BLaER1 treated with 17β-estradiol and CSF1 and Interleukin-3, amounts not matched to agents 10 nM and 100 nM (cell line): ENCODE measurements around the gene BPHL.

Experiments
- H3K27ac ChIP-seq, 11 experiments: shearing (Covaris generic); formaldehyde crosslinking; 2 replicates each; pipeline ENCODE4 v1.8.1; 2022
- H3K27me3 ChIP-seq, 11 experiments: shearing (Covaris generic); formaldehyde crosslinking; 2 replicates each; pipeline ENCODE4 v1.8.1; 2022
- H3K36me3 ChIP-seq, 11 experiments: shearing (Covaris generic); formaldehyde crosslinking; 2 replicates each; pipeline ENCODE4 v1.8.1; 2022
- H3K4me1 ChIP-seq, 10 experiments: shearing (Covaris generic); formaldehyde crosslinking; 2 replicates each; pipeline ENCODE4 v1.8.1; 2022
- H3K4me2 ChIP-seq, 11 experiments: shearing (Covaris generic); formaldehyde crosslinking; 2 replicates each; pipeline ENCODE4 v1.8.1; 2022
- H3K4me3 ChIP-seq, 10 experiments: shearing (Covaris generic); formaldehyde crosslinking; 2 replicates each; pipeline ENCODE4 v1.8.1; 2022
- H3K9ac ChIP-seq, 11 experiments: shearing (Covaris generic); formaldehyde crosslinking; 2 replicates each; pipeline ENCODE4 v1.8.1; 2022
- H3K9me3 ChIP-seq, 11 experiments: shearing (Covaris generic); formaldehyde crosslinking; replicated peaks in 1 of 11; 2 replicates each; pipeline ENCODE4 v1.8.1; 2022
- H4K20me1 ChIP-seq, 11 experiments: shearing (Covaris generic); formaldehyde crosslinking; 2 replicates each; pipeline ENCODE4 v1.8.1; 2022
- Cebpa-rat ChIP-seq, 11 experiments: shearing (Covaris generic); IDR thresholded peaks; 2 replicates each; pipeline ENCODE4 v1.8.1; 2022

BPHL gene

DNA sequence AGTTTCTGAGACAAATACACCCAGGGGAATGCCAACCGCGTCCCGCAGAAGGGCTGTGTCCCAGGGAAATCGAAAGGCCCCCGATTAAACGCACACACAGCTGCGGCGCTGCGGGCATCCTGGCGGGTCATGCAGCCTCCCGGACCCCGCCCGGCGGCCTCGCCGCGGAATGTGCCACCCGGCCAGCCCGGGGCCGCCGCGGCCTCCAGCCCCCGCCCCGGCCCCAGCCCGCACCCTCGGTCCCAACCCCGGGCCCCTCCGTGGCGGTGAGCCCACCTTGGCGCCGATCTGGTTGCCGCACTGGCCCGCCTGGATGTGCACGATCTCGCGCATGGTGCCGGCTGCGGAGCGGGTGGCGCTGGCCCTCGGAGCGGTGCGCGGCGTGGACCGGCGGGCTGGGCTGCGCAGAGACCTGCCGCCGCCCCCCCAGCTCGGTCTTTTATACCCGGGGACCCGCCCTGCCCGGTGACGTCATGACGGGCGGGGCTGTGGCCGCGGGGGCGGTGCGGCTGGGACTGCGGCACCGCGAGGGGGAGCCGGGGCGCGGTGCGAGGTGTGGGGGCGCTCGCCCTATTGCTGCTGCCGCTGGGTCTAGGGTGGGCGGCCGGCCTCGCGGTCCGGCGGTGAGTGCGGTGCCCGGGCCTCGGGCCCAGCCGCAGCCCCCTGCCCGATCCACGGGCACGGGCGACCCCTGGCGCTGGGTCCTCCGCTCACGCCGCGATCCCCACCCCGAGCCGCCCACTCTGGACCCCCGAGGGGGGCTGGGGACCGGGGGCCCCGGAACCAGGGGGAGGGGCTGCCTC lies 38.8 kb downstream of the BPHL start, which contains the start of gene TUBB2A:
TUBB2A (minus strand) TSS at position 414 of the 803 bp plus-strand sequence; CDS start at position 333, 81 bp downstream.
- peak within 1 kb of the TSS; percentile 54 to 97 (median 84) for H3K27ac ChIP-seq
- peaks cover 0 to 4% (median 0%) of the 10 kb centered on the region in 11 experiments; a peak in 2 of 22 replicates for H3K27me3 ChIP-seq
- H3K4me3 ChIP-seq: peak within 1 kb of the TSS; percentile 78 to 96 (median 85)
- peaks cover 29 to 47% (median 37%) of the 10 kb centered on the region in 10 experiments for H3K4me1 ChIP-seq
- H3K36me3 ChIP-seq: peaks cover 3 to 27% (median 12%) of the 10 kb centered on the region in 11 experiments; a peak in 17 of 22 replicates
- H4K20me1 ChIP-seq: peaks cover 0 to 19% (median 0%) of the 10 kb centered on the region in 11 experiments; a peak in 5 of 22 replicates
- peak within 1 kb of the TSS; percentile 84 to 99 (median 95) for H3K4me2 ChIP-seq
- H3K9ac ChIP-seq: peak within 1 kb of the TSS; percentile 72 to 97 (median 86)
- no peaks in the 10 kb centered on the region for H3K9me3 ChIP-seq
- no peak for TF ChIP-seq Cebpa-rat (IDR thresholded peaks at IDR 0.05)

GRCh38 chr6:3159805-3160781 lies 41.6 kb downstream of the BPHL start:
- H3K9me3 ChIP-seq: peaks cover 0 to 7% (median 0%) of the 10 kb centered on the region in 11 experiments; a peak in 2 of 22 replicates
- H3K9ac ChIP-seq: no peak overlapping the region
- H3K4me2 ChIP-seq: peak overlapping the region in 9 of 11 experiments; percentile 14 to 91 (median 57); a peak in 16 of 22 replicates
- peaks cover 0 to 7% (median 6%) of the 10 kb centered on the region in 11 experiments; a peak in 13 of 22 replicates for H3K36me3 ChIP-seq
- no peak overlapping the region for H3K27ac ChIP-seq
- H3K4me1 ChIP-seq: peaks cover 30 to 57% (median 46%) of the 10 kb centered on the region in 10 experiments
- no peak for TF ChIP-seq Cebpa-rat (IDR thresholded peaks at IDR 0.05)
- H3K27me3 ChIP-seq: peaks cover 0 to 4% (median 0%) of the 10 kb centered on the region in 11 experiments; a peak in 2 of 22 replicates
- H4K20me1 ChIP-seq: peaks cover 0 to 17% (median 0%) of the 10 kb centered on the region in 11 experiments; a peak in 5 of 22 replicates
- H3K4me3 ChIP-seq: no peak overlapping the region

DNA sequence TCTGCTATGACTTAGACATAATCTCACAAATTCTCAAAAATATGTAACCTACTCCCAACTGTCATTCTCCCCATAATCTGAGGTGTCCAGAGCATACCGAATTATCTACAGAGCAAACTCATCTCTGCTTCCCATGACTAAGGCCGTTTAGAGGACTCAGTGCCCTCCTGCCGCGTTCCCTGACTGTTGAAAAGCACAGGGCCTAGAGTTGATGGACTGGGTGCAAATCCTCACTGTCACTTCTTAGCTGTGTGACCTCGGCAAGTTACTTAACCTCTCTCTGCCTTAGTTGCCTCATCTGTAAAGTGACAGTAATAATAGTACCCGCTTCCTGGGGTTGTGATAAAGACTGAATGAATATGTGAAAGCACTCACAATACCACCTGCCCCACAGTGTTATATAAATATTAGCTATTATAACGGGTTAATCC lies 43.6 kb downstream of the BPHL start:
- no peaks in the 10 kb centered on the region; a peak in 1 of 22 replicates for H3K36me3 ChIP-seq
- H3K9ac ChIP-seq: peak overlapping the region in 1 of 11 experiments; percentile 89; a peak in 2 of 22 replicates
- TF ChIP-seq Cebpa-rat (IDR thresholded peaks at IDR 0.05): no peak
- no peak overlapping the region for H3K27ac ChIP-seq
- H3K4me1 ChIP-seq: peaks cover 23 to 74% (median 46%) of the 10 kb centered on the region in 10 experiments
- H3K4me3 ChIP-seq: peak overlapping the region in 5 of 10 experiments; percentile 70 to 76 (median 73); a peak in 7 of 20 replicates
- H3K9me3 ChIP-seq: peaks cover 0 to 7% (median 0%) of the 10 kb centered on the region in 11 experiments; a peak in 2 of 22 replicates
- peak overlapping the region; percentile 84 to 95 (median 91) for H3K4me2 ChIP-seq
- H3K27me3 ChIP-seq: peaks cover 0 to 4% (median 0%) of the 10 kb centered on the region in 11 experiments; a peak in 2 of 22 replicates
- H4K20me1 ChIP-seq: peaks cover 0 to 2% (median 0%) of the 10 kb centered on the region in 11 experiments; a peak in 1 of 22 replicates

DNA sequence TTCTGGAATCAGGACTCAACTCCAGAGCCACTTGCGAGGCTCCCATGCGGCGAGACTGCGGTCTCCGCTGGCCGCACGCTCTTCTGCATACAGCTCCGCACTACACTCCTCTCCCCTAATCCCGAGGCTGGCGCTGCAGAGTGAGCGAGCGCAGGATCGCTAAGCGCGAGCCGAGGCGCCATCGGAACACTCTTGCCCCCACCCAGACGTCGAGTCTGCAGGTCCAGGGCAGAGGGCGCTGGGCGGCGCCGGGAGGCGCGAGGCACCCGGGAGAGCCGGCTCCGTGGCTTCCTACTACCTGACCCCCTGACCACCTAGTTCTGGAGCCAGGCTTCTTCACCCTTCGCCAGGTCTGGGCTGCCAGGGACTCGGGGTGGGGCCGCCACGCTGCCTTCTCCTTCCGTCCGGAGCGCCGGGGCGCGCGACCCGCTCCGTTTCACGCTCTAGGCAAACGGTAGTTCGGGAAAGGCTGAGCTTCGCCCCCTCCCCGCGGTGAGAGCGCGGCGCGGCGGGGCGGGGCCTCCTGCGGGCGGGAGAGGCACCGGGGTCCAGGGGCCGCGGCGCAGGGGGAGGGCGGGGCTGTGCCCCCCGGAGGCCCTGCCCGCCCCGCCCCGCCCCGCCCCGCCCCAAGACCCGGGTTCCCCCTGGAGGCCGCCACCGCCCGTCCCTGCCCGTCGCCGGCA lies 44.2 kb downstream of the BPHL start:
- Histone ChIP-seq H3K4me2 (peak overlapping the region; percentile 84 to 95 (median 92)), H3K27ac (peak overlapping the region; percentile 61 to 89 (median 84); a peak in 21 of 22 replicates), H3K27me3 (peaks cover 0 to 4% (median 0%) of the 10 kb centered on the region in 11 experiments; a peak in 2 of 22 replicates), H3K36me3 (no peaks in the 10 kb centered on the region; a peak in 1 of 22 replicates), H4K20me1 (no peaks in the 10 kb centered on the region), H3K4me1 (peaks cover 23 to 74% (median 46%) of the 10 kb centered on the region in 10 experiments), H3K9me3 (peaks cover 0 to 7% (median 0%) of the 10 kb centered on the region in 11 experiments; a peak in 2 of 22 replicates), H3K4me3 (peak overlapping the region; percentile 63 to 79 (median 72)), H3K9ac (peak overlapping the region; percentile 79 to 89 (median 86))
- no peak for TF ChIP-seq Cebpa-rat (IDR thresholded peaks at IDR 0.05)

GRCh38 chr6:3163248-3163594 lies 44.7 kb downstream of the BPHL start:
- peaks cover 0 to 7% (median 0%) of the 10 kb centered on the region in 11 experiments; a peak in 2 of 22 replicates for H3K9me3 ChIP-seq
- H3K27ac ChIP-seq: peak overlapping the region in 10 of 11 experiments; percentile 29 to 89 (median 58); a peak in 20 of 22 replicates
- H3K36me3 ChIP-seq: no peaks in the 10 kb centered on the region; a peak in 1 of 22 replicates
- no peaks in the 10 kb centered on the region for H4K20me1 ChIP-seq
- H3K27me3 ChIP-seq: peaks cover 0 to 4% (median 0%) of the 10 kb centered on the region in 11 experiments; a peak in 2 of 22 replicates
- peak overlapping the region; percentile 57 to 89 (median 84); a peak in 20 of 22 replicates for H3K9ac ChIP-seq
- H3K4me2 ChIP-seq: peak overlapping the region; percentile 84 to 95 (median 92)
- TF ChIP-seq Cebpa-rat (IDR thresholded peaks at IDR 0.05): peak in 6 of 11 experiments; percentile 8 to 66 (median 40); a peak in 4 of 22 replicates
- H3K4me3 ChIP-seq: peak overlapping the region; percentile 63 to 79 (median 72)
- H3K4me1 ChIP-seq: peaks cover 23 to 74% (median 45%) of the 10 kb centered on the region in 10 experiments

DNA sequence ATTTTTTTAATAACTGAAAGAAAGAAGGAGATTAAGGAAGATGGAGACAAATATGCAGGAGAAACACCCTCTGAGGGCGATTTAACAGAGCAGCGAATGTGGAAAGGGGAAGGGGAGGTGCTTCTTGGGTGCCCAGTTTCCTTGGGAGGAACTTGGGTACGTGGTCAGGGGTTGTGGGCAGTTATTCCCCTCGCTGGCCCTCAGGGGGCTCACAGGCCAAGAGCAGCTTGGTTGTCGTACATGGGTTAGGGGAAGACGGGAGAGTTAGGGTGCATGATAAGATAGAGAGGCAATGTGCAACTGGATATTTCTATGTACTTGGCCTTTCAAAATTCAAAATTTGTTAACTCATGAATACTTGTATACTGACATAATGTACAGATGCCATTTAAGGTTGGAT lies 45.9 kb downstream of the BPHL start:
- Histone ChIP-seq H3K4me3 (no peak overlapping the region), H3K9me3 (peaks cover 0 to 7% (median 0%) of the 10 kb centered on the region in 11 experiments; a peak in 2 of 22 replicates), H3K9ac (no peak overlapping the region)

More for the DNA sequence above, 45.9 kb downstream of the BPHL start:
- Histone ChIP-seq H3K4me1 (peaks cover 19 to 63% (median 44%) of the 10 kb centered on the region in 10 experiments), H3K36me3 (no peaks in the 10 kb centered on the region; a peak in 1 of 22 replicates), H3K27ac (no peak overlapping the region), H3K27me3 (no peaks in the 10 kb centered on the region), H3K4me2 (peak overlapping the region in 10 of 11 experiments; percentile 84 to 95 (median 92); a peak in 18 of 22 replicates), H4K20me1 (no peaks in the 10 kb centered on the region)
- no peak for TF ChIP-seq Cebpa-rat (IDR thresholded peaks at IDR 0.05)
